ENCODE data around the gene HABP4.

The HABP4 gene

DNA sequence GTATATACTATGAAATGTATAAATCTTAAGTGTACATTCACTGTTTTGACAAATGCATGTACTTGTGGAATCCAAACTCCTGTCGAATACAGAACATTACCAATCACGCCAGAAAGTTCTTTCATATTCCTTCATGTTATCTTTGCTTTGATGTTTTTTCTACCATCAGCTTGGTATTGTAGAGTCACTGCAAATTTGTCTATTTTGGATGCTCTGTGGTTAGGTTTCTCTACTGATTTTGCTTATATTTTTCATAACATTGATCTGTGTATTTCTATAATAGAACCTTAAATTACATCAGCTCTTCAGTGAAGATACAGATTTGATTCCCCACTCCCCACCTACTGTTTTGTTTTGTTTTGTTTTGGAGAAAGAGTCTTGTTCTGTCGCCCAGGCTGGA lies 30.8 kb downstream of the HABP4 start:
- H3K4me3 Mint-ChIP-seq = no peak overlapping the region

DNA sequence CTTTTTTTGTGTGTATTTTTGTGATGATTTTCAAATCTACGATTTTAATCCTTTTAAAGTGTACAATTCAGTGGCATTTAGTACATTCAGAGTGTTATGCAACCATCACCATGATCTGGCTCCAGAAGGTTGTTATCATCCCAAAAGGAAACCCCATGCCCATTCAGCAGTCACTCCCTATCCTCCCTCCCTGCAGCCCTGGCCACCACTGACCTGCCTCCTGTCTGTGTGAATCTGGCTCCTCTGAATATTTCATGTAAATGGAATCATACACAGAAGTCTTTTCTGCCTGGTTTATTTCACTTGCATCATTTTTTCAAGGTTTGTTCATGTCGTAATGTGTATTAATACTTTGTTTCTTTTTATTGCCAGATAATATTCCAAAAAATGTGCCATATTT lies 32.5 kb downstream of the HABP4 start:
- Mint-ChIP-seq H3K4me1 (ENCODE audit: low read depth) (peaks cover 6% of the 10 kb centered on the region), H3K4me3 (no peak overlapping the region), H3K9me3 (no peaks in the 10 kb centered on the region), H3K27ac (no peak overlapping the region), H3K27me3 (ENCODE audit: low read depth) (no peaks in the 10 kb centered on the region), H3K36me3 (ENCODE audit: low read depth) (peaks cover 13% of the 10 kb centered on the region)

More for the DNA sequence above, 30.8 kb downstream of the HABP4 start:
- H3K9me3 Mint-ChIP-seq = no peaks in the 10 kb centered on the region
- H3K4me1 Mint-ChIP-seq (ENCODE audit: low read depth) = peaks cover 9% of the 10 kb centered on the region
- H3K27me3 Mint-ChIP-seq (ENCODE audit: low read depth) = no peaks in the 10 kb centered on the region
- peaks cover 11% of the 10 kb centered on the region for H3K36me3 Mint-ChIP-seq (ENCODE audit: low read depth)
- no peak overlapping the region for H3K27ac Mint-ChIP-seq

- H3K36me3 Mint-ChIP-seq (ENCODE audit: low read depth) = peaks cover 13% of the 10 kb centered on the region
- no peaks in the 10 kb centered on the region for H3K27me3 Mint-ChIP-seq (ENCODE audit: low read depth)
- H3K9me3 Mint-ChIP-seq = no peaks in the 10 kb centered on the region
- H3K27ac Mint-ChIP-seq = no peak overlapping the region
- peaks cover 6% of the 10 kb centered on the region for H3K4me1 Mint-ChIP-seq (ENCODE audit: low read depth)
- H3K4me3 Mint-ChIP-seq = no peak overlapping the region
Observed at GRCh38 chr9:96483197-96483596, 33.2 kb downstream of the HABP4 start.

DNA sequence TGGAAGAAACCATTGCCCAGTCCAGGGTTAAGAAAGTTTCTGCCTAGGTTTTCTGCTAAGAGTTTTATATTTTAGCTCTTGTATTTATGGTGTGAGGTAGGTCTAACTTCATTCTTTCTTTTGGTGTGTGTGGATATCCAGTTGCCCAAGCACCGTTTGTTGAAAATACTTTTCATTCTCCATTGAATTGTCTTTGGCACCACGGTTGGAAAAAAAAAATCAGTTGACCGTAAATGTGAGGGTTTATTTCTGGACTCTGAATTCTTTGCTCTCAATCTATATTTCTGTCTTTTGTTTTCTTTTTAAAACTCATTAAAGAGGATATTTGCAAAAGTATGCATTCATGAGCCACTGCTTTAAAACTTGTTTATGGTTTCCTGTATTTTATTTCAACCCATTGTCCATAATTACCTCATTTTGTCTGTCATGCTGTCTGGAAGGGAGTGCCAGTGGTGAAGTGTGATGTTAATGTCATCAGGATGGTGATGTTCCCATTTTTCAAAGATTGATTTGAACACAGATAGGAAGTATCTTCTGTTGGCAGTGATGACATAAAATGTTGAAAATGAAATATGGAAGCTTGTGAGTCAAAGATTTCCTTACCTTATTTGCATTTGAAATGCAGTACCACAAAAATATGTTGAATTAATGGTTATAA lies 33.9 kb downstream of the HABP4 start:
- no peaks in the 10 kb centered on the region for H3K9me3 Mint-ChIP-seq
- H3K4me1 Mint-ChIP-seq (ENCODE audit: low read depth) = peaks cover 6% of the 10 kb centered on the region
- H3K27me3 Mint-ChIP-seq (ENCODE audit: low read depth) = no peaks in the 10 kb centered on the region
- H3K36me3 Mint-ChIP-seq (ENCODE audit: low read depth) = peaks cover 13% of the 10 kb centered on the region
- no peak overlapping the region for H3K4me3 Mint-ChIP-seq
- H3K27ac Mint-ChIP-seq = peak overlapping the region; percentile 41

- H3K36me3 Mint-ChIP-seq (ENCODE audit: low read depth) = peaks cover 16% of the 10 kb centered on the region
- H3K9me3 Mint-ChIP-seq = no peaks in the 10 kb centered on the region
- no peaks in the 10 kb centered on the region for H3K27me3 Mint-ChIP-seq (ENCODE audit: low read depth)
- peaks cover 5% of the 10 kb centered on the region for H3K4me1 Mint-ChIP-seq (ENCODE audit: low read depth)
- H3K4me3 Mint-ChIP-seq = no peak overlapping the region
- H3K27ac Mint-ChIP-seq = no peak overlapping the region
Observed at GRCh38 chr9:96484521-96484931, 34.6 kb downstream of the HABP4 start.

DNA sequence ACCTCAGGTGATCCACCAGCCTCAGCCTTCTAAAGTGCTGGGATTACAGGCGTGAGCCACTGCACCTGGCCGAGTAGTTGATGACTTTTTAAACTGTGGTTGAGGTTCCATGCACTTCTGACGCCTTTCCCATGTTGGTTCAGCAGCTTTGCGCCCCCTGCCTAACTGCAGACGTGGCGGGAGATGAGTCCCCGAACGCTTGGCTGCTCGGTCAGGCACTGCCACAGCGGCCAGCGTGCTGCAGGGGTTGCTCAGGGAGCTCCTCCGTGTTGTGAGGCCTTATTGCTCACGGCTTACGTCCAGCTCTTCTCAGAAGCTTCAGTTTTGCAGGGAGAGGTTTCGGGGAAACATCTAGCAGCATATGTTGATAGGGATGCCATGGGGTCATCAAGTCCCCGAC lies 35.3 kb downstream of the HABP4 start:
- Mint-ChIP-seq H3K27ac (no peak overlapping the region), H3K27me3 (ENCODE audit: low read depth) (no peaks in the 10 kb centered on the region), H3K4me1 (ENCODE audit: low read depth) (peaks cover 3% of the 10 kb centered on the region), H3K9me3 (no peaks in the 10 kb centered on the region), H3K36me3 (ENCODE audit: low read depth) (peaks cover 17% of the 10 kb centered on the region), H3K4me3 (no peak overlapping the region)

DNA sequence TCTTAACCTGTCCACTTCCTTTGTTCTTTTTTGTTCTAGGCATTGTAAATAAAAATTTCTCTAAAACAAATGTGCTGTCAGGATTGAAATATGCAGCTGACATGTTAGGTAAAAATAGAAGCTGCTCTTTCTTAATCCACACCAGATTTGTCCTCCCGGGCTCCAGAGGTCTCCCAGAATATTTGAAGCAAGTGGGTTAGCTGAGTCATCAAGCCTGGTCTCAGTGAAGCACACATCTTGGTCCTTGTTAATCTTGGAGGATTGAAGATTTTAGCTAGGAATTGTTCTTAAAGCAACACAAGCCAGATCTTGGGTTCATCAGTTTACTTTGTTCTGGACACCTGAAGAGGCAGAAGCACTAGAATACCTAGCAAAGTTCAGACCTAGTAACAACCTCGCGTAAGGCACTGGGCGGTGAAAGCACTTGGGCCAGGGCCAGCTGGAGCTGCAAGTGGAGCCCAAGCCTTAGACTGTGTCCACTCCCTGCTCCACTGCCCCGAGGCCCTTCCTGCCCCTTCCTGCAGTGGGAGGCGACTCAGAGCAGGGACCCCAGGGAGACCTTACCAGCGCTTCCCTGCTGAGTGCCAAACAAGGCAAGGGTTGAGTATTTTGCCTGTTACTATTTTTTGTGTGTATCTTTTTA lies 36.5 kb downstream of the HABP4 start:
- Mint-ChIP-seq H3K4me1 (ENCODE audit: low read depth) (peaks cover 5% of the 10 kb centered on the region), H3K27ac (no peak overlapping the region), H3K36me3 (ENCODE audit: low read depth) (peaks cover 17% of the 10 kb centered on the region), H3K9me3 (no peaks in the 10 kb centered on the region), H3K27me3 (ENCODE audit: low read depth) (no peaks in the 10 kb centered on the region), H3K4me3 (no peak overlapping the region)

- Mint-ChIP-seq H3K4me3 (no peak overlapping the region), H3K36me3 (ENCODE audit: low read depth) (peaks cover 19% of the 10 kb centered on the region), H3K27me3 (ENCODE audit: low read depth) (no peaks in the 10 kb centered on the region)
Observed at GRCh38 chr9:96487029-96487396, 37.0 kb downstream of the HABP4 start.

DNA sequence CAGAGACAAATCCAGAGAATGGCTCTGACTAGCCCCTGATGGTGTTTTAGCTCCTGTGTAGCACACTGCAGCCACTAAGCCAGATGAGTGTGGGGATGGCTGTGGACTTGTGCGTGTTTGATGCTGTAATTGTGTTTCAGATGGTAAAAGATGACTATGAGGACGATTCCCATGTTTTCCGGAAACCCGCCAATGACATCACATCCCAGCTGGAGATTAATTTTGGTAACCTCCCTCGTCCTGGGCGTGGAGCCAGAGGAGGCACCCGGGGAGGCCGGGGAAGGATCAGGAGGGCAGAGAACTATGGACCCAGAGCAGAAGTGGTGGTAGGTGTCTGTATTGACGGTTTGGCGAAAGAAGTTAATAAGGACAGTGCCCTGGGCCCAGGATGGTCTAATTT lies 38.0 kb downstream of the HABP4 start:
- H3K27me3 Mint-ChIP-seq (ENCODE audit: low read depth) = no peaks in the 10 kb centered on the region
- H3K4me1 Mint-ChIP-seq (ENCODE audit: low read depth) = peaks cover 8% of the 10 kb centered on the region
- H3K9me3 Mint-ChIP-seq = no peaks in the 10 kb centered on the region
- no peak overlapping the region for H3K27ac Mint-ChIP-seq
- H3K36me3 Mint-ChIP-seq (ENCODE audit: low read depth) = peaks cover 16% of the 10 kb centered on the region
- H3K4me3 Mint-ChIP-seq = no peak overlapping the region

More at GRCh38 chr9:96487029-96487396, 37.0 kb downstream of the HABP4 start:
- no peak overlapping the region for H3K27ac Mint-ChIP-seq
- no peaks in the 10 kb centered on the region for H3K9me3 Mint-ChIP-seq
- peaks cover 8% of the 10 kb centered on the region for H3K4me1 Mint-ChIP-seq (ENCODE audit: low read depth)

GRCh38 chr9:96489482-96489979 lies 39.6 kb downstream of the HABP4 start:
- no peaks in the 10 kb centered on the region for H3K27me3 Mint-ChIP-seq (ENCODE audit: low read depth)
- peaks cover 13% of the 10 kb centered on the region for H3K36me3 Mint-ChIP-seq (ENCODE audit: low read depth)
- H3K4me3 Mint-ChIP-seq = no peak overlapping the region
- peaks cover 5% of the 10 kb centered on the region for H3K4me1 Mint-ChIP-seq (ENCODE audit: low read depth)
- H3K27ac Mint-ChIP-seq = no peak overlapping the region
- H3K9me3 Mint-ChIP-seq = no peaks in the 10 kb centered on the region

DNA sequence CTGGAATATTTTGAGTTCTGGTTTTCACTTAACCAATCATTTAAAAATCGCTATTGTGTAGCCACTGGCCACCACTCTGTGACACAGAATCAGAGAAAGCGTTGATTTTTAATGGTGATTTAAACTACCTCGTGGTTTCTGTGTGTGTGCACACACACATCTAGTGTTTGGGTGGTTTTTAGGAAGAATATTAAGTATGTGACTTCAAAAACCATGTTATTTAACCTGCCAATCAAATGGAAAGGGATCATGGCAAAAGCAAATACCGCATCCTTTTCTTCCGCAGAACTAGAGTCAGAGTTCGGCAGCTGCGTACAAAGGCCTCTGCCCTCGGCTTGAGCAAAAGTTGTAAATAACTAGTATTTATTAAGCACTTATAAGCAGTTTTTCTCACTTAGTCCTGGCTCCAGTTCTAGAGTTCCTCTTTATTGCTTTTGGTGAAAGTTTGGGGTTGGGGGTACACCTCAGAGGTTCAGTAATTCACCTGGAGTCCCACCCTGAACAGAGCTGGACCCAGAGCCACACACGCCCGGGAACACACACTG lies 40.6 kb downstream of the HABP4 start:
- Mint-ChIP-seq H3K27ac (no peak overlapping the region), H3K9me3 (no peaks in the 10 kb centered on the region), H3K27me3 (ENCODE audit: low read depth) (no peaks in the 10 kb centered on the region), H3K4me1 (ENCODE audit: low read depth) (peaks cover 5% of the 10 kb centered on the region), H3K36me3 (ENCODE audit: low read depth) (peaks cover 10% of the 10 kb centered on the region), H3K4me3 (no peak overlapping the region)

GRCh38 chr9:96491079-96491879 lies 41.3 kb downstream of the HABP4 start:
- Mint-ChIP-seq H3K4me1 (ENCODE audit: low read depth) (peaks cover 5% of the 10 kb centered on the region), H3K4me3 (peak overlapping the region; percentile 47), H3K36me3 (ENCODE audit: low read depth) (peaks cover 8% of the 10 kb centered on the region), H3K27me3 (ENCODE audit: low read depth) (no peaks in the 10 kb centered on the region), H3K27ac (peak overlapping the region; percentile 78), H3K9me3 (no peaks in the 10 kb centered on the region)

DNA sequence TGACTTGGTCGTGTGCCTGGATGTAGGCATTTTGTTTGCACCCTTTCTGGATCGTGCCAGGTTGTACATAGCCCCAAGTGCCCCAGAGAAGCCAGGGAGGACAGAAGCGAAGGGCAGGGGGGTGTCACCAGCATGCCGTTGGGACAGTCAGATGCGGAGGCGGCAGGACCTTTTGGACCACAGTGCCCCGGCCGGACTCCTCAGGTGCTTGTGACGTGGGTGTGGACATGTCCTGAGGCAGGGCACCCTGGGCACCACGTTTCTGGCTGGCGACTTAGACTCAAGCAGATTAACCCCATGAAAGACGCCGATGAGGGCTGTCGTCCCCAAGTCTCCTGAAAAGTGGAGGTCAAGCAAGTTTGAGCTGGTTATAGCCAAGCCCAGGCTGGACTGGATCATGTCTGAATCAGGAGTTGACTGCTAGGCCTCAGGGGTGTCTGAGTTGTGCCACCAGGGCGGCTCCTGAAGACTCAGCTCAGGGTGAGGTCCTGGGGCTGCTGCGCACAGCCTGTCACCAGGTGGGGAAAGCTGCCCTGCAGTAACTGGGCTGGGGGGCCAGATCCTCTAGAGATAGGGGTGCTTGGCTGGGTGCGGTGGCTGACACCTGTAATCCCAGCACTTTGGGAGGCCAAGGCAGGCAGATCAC lies 42.0 kb downstream of the HABP4 start:
- H3K9me3 Mint-ChIP-seq = no peaks in the 10 kb centered on the region
- H3K4me1 Mint-ChIP-seq (ENCODE audit: low read depth) = peaks cover 5% of the 10 kb centered on the region
- peak overlapping the region; percentile 78 for H3K27ac Mint-ChIP-seq
- H3K4me3 Mint-ChIP-seq = peak overlapping the region; percentile 47
- H3K36me3 Mint-ChIP-seq (ENCODE audit: low read depth) = peaks cover 8% of the 10 kb centered on the region
- no peaks in the 10 kb centered on the region for H3K27me3 Mint-ChIP-seq (ENCODE audit: low read depth)

GRCh38 chr9:96492993-96493531 lies 43.1 kb downstream of the HABP4 start:
- H3K27me3 Mint-ChIP-seq (ENCODE audit: low read depth) = no peaks in the 10 kb centered on the region
- no peaks in the 10 kb centered on the region for H3K9me3 Mint-ChIP-seq
- H3K4me1 Mint-ChIP-seq (ENCODE audit: low read depth) = peaks cover 5% of the 10 kb centered on the region
- no peak overlapping the region for H3K4me3 Mint-ChIP-seq
- H3K27ac Mint-ChIP-seq = no peak overlapping the region
- peaks cover 7% of the 10 kb centered on the region for H3K36me3 Mint-ChIP-seq (ENCODE audit: low read depth)
